IMR-90 (cell line): ENCODE results near the gene ERCC6.

ENCODE experiments used
- CTCF ChIP-seq: conservative IDR thresholded peaks from 2 replicates; pipeline ENCODE4 v1.5.1; 2012; ENCODE audit warnings: mild to moderate bottlenecking, low read depth, low read length, improper control_type of control experiment
- MAFK ChIP-seq: IDR thresholded peaks from 2 replicates; pipeline ENCODE4 v1.6.1; 2012; ENCODE audit warnings: low read depth, low read length, improper control_type of control experiment
- MXI1 ChIP-seq: IDR thresholded peaks from 2 replicates; pipeline ENCODE4 v1.6.1; 2012; ENCODE audit warnings: low read depth, mild to moderate bottlenecking, low read length, moderate library complexity, borderline replicate concordance
- SMC3 ChIP-seq: fragments of 150-350 bp; IDR thresholded peaks from 2 replicates; pipeline ENCODE4 v1.6.1; 2016; ENCODE audit warnings: low read depth, mild to moderate bottlenecking, antibody characterized with exemption, low read length, moderate library complexity

DNA sequence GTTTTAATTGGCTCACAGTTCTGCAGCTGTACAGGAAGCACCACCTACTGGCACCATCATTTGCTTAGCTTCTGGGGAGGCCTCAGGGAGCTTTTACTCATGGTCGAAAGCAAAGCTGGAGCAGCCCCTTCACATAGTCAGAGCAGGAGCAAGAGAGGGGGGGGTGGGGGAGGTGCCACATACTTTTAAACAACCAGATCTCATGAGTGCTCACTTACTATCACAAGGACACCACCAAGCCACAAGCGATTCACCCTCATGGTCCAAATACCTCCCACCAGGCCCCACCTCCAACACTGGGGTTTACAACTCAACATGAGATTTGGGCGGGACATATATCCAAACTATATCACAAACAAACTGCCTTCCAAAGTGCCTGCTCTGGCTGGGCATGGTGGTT lies 39.5 kb upstream of the ERCC6 start:
- no peak for TF ChIP-seq CTCF
- TF ChIP-seq MAFK = no peak
- no peak for TF ChIP-seq MXI1
- no peak for TF ChIP-seq SMC3
